Progenitor cell of endocrine pancreas (in vitro differentiated cells): ENCODE measurements around the gene TDRD10. TPM values are rescaled to one million over a fixed set of nuclear protein-coding genes. Genes with fewer than 3 reads are reported as not detected.

Experiments used
- DNase-seq: peaks from one replicate; pipeline ENCODE4 v3.0.0; 2021; ENCODE audit warnings: low spot score; ENCODE audit not compliant: unreplicated experiment
- H3K27ac Mint-ChIP-seq: 2 replicates; pipeline ENCODE4 v1.8.0; 2021; ENCODE audit warnings: mild to moderate bottlenecking, moderate library complexity, mixed read lengths
- H3K27me3 Mint-ChIP-seq: 2 replicates; pipeline ENCODE4 v1.8.0; 2021; ENCODE audit warnings: mixed read lengths
- H3K36me3 Mint-ChIP-seq: 2 replicates; pipeline ENCODE4 v1.8.0; 2022; ENCODE audit warnings: mixed read lengths; ENCODE audit not compliant: insufficient read depth
- H3K4me1 Mint-ChIP-seq: 2 replicates; pipeline ENCODE4 v1.8.0; 2021; ENCODE audit warnings: low read depth, mixed read lengths
- H3K4me3 Mint-ChIP-seq: 2 replicates; pipeline ENCODE4 v1.8.0; 2021; ENCODE audit warnings: low read depth, mild to moderate bottlenecking, moderate library complexity, mixed read lengths
- H3K9me3 Mint-ChIP-seq: 2 replicates; pipeline ENCODE4 v1.8.0; 2021; ENCODE audit warnings: low read depth, mixed read lengths
- CTCF ChIP-seq: fragments of 200-600 bp; sonication (generic); IDR thresholded peaks from one replicate; pipeline ENCODE4 v1.5.0; 2021; ENCODE audit warnings: antibody characterized with exemption, mild to moderate bottlenecking; ENCODE audit not compliant: unreplicated experiment
- total RNA-seq: library from RNA; stranded (reverse); gene quantifications from 2 replicates; pipeline ENCODE4 v1.2.1, GENCODE V29; 2021

Gene TDRD10
- total RNA-seq, 1 donor from 2014 or later: not detected

DNA sequence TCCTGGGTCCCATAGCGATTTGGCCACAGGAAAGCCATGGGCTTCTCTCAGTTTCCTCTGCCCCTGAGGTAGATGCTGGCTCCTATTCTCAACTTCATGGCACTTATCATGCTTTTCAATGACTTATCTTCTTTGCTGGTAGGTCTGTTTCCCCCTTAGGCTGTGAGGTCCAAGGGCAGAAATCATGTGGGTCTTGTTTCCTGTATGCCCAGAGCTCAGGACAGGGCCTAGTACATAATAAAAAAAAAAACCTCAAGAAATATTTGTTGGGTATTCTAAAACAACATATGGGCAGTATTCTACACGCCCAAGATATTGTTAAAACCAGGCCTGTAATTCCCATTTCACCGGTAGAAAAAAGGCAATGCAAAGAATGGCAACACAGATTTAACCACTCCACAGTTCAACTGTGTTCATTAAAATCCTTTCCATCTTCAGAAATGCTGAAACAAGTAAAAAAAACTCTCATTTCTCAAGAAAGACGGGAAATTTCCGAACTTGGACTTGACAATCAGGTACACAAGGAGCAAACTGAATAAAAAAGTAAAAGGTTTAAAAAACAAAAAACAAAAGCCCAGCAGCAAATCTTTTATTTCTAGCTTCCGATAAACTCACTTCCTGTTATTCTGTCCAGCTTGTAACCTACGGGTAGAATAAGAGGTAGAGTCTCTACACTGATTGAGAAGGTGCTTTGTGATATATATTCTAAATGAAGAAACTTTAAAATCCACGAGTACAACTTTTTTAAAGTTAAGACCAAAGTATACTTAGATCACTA lies 6.3 kb upstream of the TDRD10 start:
- no peaks in the 10 kb centered on the region for H3K9me3 Mint-ChIP-seq
- H3K36me3 Mint-ChIP-seq: no peaks in the 10 kb centered on the region
- TF ChIP-seq CTCF: no peak
- H3K27ac Mint-ChIP-seq: no peak overlapping the region
- no peak overlapping the region for H3K4me3 Mint-ChIP-seq
- DNase-seq: no peak
- H3K27me3 Mint-ChIP-seq: peaks cover 43% of the 10 kb centered on the region
- peaks cover 6% of the 10 kb centered on the region for H3K4me1 Mint-ChIP-seq

DNA sequence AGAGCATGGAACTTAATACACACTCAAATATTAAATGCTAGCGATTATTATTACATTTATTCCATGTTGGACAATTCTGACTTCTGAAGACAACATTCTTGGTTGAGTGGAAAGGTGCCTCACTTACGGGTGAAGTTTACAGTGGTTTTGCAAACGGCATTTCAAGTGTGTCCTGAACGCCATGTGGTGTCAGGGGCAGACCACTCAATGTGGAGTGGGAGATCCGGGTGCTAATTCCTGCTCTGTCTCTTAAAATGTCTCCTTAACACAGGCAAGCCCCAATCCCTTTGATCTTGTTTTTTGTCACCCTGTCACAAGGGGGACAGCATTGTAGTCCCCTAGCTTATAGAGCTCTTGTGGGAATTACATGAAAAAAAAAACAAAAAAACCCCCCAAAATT lies 5.6 kb upstream of the TDRD10 start:
- H3K36me3 Mint-ChIP-seq: no peaks in the 10 kb centered on the region
- no peak for DNase-seq
- no peak for TF ChIP-seq CTCF
- H3K4me3 Mint-ChIP-seq: no peak overlapping the region
- H3K27ac Mint-ChIP-seq: no peak overlapping the region
- no peaks in the 10 kb centered on the region for H3K9me3 Mint-ChIP-seq
- peaks cover 8% of the 10 kb centered on the region for H3K4me1 Mint-ChIP-seq
- peaks cover 43% of the 10 kb centered on the region for H3K27me3 Mint-ChIP-seq

GRCh38 chr1:154497026-154497806 lies 4.8 kb upstream of the TDRD10 start:
- peaks cover 37% of the 10 kb centered on the region for H3K27me3 Mint-ChIP-seq
- no peaks in the 10 kb centered on the region for H3K9me3 Mint-ChIP-seq
- DNase-seq: no peak
- no peak for TF ChIP-seq CTCF
- peaks cover 8% of the 10 kb centered on the region for H3K4me1 Mint-ChIP-seq
- no peaks in the 10 kb centered on the region for H3K36me3 Mint-ChIP-seq
- H3K4me3 Mint-ChIP-seq: no peak overlapping the region
- H3K27ac Mint-ChIP-seq: peak overlapping the region; percentile 53

- Mint-ChIP-seq H3K4me1 (peaks cover 6% of the 10 kb centered on the region), H3K27ac (no peak overlapping the region), H3K36me3 (no peaks in the 10 kb centered on the region), H3K9me3 (no peaks in the 10 kb centered on the region), H3K27me3 (peaks cover 49% of the 10 kb centered on the region), H3K4me3 (no peak overlapping the region)
- TF ChIP-seq CTCF: no peak
- no peak for DNase-seq
These were observed 2.6 kb upstream of the TDRD10 start for GRCh38 chr1:154499446-154499845.

GRCh38 chr1:154500533-154500932 lies 1.5 kb upstream of the TDRD10 start:
- peaks cover 6% of the 10 kb centered on the region for H3K4me1 Mint-ChIP-seq
- no peaks in the 10 kb centered on the region for H3K36me3 Mint-ChIP-seq
- H3K9me3 Mint-ChIP-seq: no peaks in the 10 kb centered on the region
- H3K27me3 Mint-ChIP-seq: peaks cover 57% of the 10 kb centered on the region
- no peak overlapping the region for H3K4me3 Mint-ChIP-seq
- no peak overlapping the region for H3K27ac Mint-ChIP-seq
- no peak for TF ChIP-seq CTCF
- DNase-seq: no peak
